Caki2 (cell line): ENCODE measurements around the gene PHACTR2. TPM values are rescaled to one million over a fixed set of nuclear protein-coding genes. Genes with fewer than 3 reads are reported as not detected.
"Not testable (repeated sequence)": the region's sequence is repeated elsewhere in the genome, so short reads cannot be mapped to it uniquely, and the experiment has no call there.

Experiments used
- DNase-seq: peaks from one replicate; pipeline ENCODE4 v3.0.0-alpha.2; 2015; ENCODE audit warnings: low read depth
- in situ Hi-C: cut with HindIII; loops from 2 replicates; pipeline ENCODE4 v1.10.0; 2016; ENCODE audit warnings: low sequenced_read_pairs, low pct_unique_long_range_greater_than_20kb, mixed read lengths
- total RNA-seq: library from RNA; depleted of rRNA; stranded (reverse); fragments of >200 nt; shearing (Covaris generic); gene quantifications from 2 replicates; pipeline ENCODE4 v1.2.3, GENCODE V29; 2014; ENCODE audit warnings: low replicate concordance; rRNA removed

PHACTR2 gene
- 3.6 and 7.6 TPM in 2 replicates for total RNA-seq

GRCh38 chr6:143677891-143678791 lies at the start of gene PHACTR2:
Gene PHACTR2 (plus strand): TSS chr6:143677965. CDS start chr6:143678164, 199 bp downstream.
- DNase-seq: peak; percentile 60
- in situ Hi-C loops: no loop called here

GRCh38 chr6:143629104-143630080 lies 48.4 kb upstream of the PHACTR2 start:
- in situ Hi-C loops: no loop called here
- DNase-seq: no peak

DNA sequence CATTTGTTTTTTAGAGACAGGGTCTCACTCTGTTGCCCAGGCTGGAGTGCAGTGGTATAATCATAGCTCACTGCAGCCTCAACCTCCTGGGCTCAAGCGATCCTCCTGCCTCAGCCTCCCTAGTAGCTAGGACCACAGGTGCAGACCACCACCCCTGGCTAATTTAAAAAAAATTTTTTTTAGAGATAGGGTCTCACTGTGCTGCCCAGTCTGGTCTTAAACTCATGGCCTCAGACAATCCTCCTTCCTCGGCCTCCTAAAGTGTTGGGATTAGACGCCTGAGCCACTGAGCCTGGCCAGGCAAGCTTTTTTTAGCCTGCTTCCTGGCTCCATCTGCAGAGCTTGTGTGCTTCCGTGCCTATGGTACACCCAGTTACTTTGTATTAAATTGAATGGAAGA lies 46.6 kb upstream of the PHACTR2 start:
- in situ Hi-C loops, DNase-seq: not testable (repeated sequence)

GRCh38 chr6:143632894-143633293 lies 44.9 kb upstream of the PHACTR2 start:
- in situ Hi-C loops: no loop called here

DNA sequence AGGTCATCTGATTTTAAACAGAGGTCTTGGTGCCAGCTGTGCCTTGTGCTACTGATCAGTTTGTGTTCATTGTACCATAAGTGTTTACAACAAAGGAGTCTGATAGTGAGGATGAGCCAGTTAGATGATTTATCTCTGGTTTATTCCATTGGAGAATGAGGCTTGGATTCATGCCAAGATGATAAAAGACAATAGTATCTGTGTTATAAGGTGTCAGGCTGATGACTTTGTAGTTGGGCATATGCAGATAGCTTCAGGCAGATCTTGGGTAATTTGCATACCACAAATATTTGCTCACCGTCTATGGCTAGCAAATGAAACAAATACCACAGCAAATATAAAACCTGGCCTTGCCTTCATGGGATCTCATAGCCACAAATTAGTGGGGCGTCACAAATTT lies 43.3 kb upstream of the PHACTR2 start:
- DNase-seq: no peak
- in situ Hi-C loops: no loop called here

More at GRCh38 chr6:143632894-143633293, 44.9 kb upstream of the PHACTR2 start:
- DNase-seq: no peak

GRCh38 chr6:143637691-143638090 lies 40.1 kb upstream of the PHACTR2 start:
- in situ Hi-C loops: no loop called here

DNA sequence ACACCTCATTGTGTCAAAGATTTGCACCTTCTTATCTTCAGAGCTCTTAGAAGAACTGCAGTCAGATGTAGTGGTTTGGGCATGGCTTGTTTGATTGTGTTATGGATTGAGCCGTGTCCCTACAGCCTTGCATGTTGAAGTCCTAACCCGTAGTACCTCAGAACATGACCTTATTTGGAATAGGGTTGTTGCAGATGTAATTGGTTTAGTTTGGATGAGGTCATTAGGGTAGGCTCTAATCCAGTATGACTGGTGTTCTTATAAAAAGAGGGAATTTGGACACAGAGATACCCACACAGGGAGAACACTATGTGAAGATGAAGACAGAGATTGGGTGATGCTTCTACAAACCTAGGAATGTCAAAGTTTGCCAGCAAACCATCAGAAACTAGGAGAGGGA lies 35.4 kb upstream of the PHACTR2 start:
- no peak for DNase-seq
- in situ Hi-C loops: no loop called here

More at GRCh38 chr6:143637691-143638090, 40.1 kb upstream of the PHACTR2 start:
- DNase-seq: no peak

DNA sequence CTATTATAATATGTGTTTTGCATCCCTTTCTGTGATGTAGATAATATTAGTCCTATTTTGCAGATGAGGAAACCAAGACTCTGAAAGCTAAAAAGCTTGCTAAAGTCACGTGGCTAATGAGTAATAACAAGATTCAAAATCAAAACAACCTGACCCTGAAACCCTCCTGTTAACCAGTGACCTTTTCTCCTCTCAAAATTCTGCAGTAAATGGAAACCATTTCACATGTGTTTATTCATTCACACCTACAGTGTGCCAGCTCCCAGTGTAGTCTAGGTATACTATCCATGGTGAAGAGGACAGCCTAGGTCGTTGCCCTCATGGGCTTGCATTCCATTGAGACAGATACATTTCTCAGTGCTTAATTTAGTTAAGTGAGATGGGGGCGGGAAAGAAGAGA lies 30.6 kb upstream of the PHACTR2 start:
- in situ Hi-C loops: no loop called here

GRCh38 chr6:143647732-143648131 lies 30.0 kb upstream of the PHACTR2 start:
- no peak for DNase-seq
- in situ Hi-C loops: no loop called here

More for the DNA sequence above, 30.6 kb upstream of the PHACTR2 start:
- DNase-seq: no peak

- in situ Hi-C loops, DNase-seq: not testable (repeated sequence)
Measured at GRCh38 chr6:143649319-143649718, 28.4 kb upstream of the PHACTR2 start.

- in situ Hi-C loops, DNase-seq: not testable (repeated sequence)
Measured at GRCh38 chr6:143651328-143651727, 26.4 kb upstream of the PHACTR2 start.

- in situ Hi-C loops: no loop called here
- DNase-seq: no peak
Measured at GRCh38 chr6:143652841-143653331, 24.9 kb upstream of the PHACTR2 start.

- in situ Hi-C loops: no loop called here
- no peak for DNase-seq
Measured at GRCh38 chr6:143655541-143655940, 22.2 kb upstream of the PHACTR2 start.

DNA sequence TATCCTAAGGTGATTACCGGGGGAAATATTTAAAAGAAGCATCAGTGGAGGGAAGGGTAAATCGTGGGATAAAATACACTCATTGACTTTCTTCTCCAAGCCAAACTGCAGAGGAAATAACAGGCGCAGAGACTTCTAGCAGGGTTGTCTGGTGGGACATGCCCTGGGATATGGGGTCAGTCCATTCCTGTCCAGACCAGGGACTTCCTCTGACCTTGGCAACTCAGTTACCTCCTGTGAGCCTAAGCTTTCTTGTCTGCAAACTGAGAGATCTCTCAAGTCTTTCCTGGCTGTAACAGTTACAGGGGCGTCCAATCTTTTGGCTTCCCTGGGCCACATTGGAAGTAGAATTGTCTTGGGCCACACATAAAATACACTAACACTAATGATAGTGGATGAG lies 21.7 kb upstream of the PHACTR2 start:
- in situ Hi-C loops: no loop called here
- DNase-seq: no peak

GRCh38 chr6:143657809-143658208 lies 20.0 kb upstream of the PHACTR2 start:
- in situ Hi-C loops: no loop called here
- no peak for DNase-seq

- in situ Hi-C loops, DNase-seq: not testable (repeated sequence)
Measured at GRCh38 chr6:143660170-143660569, 17.6 kb upstream of the PHACTR2 start.

DNA sequence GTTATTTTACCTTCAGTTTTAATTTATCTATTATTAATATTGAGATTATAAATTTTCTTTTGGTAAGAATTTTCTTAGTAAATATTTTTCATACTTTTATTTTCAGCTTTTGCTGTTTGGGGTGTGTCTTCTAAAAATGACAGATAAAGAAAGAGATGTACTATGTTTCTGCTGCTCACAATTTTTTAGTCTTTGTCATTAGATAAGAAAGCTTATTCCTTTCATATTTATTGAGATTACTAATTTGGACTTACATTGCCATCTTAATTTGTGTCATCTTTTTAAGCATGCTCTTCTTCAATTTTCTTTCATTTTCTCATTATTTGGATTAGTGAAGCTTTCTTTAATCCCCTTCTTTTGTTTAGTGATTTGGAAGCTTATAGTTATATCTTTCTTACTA lies 13.6 kb upstream of the PHACTR2 start:
- no peak for DNase-seq
- in situ Hi-C loops: no loop called here

- in situ Hi-C loops, DNase-seq: not testable (repeated sequence)
Measured at GRCh38 chr6:143666007-143666406, 11.8 kb upstream of the PHACTR2 start.
